Right lobe of liver (tissue), 4 donors: ENCODE data around the gene GNAZ.

Experiments used
- POLR2A ChIP-seq: fragments of 450-650 bp; IDR thresholded peaks from one replicate; pipeline ENCODE4 v1.6.1; 2017; ENCODE audit warnings: antibody characterized with exemption, mild to moderate bottlenecking
- TF ChIP-seq, protein P1 (sequence below), 4 donors: fragments of 200-600 bp in 3 of 4; fragments of 450-650 bp in 1 of 4; IDR thresholded peaks; one replicate each; pipeline versions ENCODE4 v1.5.1 to v1.8.0; 2016 to 2022; ENCODE audit warnings: antibody characterized with exemption in 4 of 4, mild to moderate bottlenecking in 2 of 4
- donor health status: DM: no; HTN: no; CAD: no.
- donor health status: DM: no; HTN: no; CAD: no.
- donor health status: DM: no; HTN: yes; CAD: no.

DNA sequence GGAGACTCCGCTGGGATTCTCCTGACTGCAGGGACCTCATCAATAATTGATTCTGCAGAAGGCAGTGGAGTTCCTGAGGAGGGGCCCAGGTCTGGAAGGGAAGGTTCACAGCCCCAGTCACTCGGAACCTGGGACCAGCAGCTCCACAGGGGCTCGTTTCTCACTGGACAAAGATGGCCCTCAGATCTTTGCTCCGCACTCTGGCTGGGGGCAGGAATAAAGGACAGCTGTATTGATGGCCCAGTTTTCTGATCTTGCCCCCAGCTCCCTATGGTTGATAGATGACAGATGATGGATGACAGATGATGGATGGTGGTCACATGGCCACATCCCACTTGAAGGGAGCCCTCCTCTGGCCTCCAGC is 98.7 kb downstream of the GNAZ start:
- TF ChIP-seq, protein P1, sequence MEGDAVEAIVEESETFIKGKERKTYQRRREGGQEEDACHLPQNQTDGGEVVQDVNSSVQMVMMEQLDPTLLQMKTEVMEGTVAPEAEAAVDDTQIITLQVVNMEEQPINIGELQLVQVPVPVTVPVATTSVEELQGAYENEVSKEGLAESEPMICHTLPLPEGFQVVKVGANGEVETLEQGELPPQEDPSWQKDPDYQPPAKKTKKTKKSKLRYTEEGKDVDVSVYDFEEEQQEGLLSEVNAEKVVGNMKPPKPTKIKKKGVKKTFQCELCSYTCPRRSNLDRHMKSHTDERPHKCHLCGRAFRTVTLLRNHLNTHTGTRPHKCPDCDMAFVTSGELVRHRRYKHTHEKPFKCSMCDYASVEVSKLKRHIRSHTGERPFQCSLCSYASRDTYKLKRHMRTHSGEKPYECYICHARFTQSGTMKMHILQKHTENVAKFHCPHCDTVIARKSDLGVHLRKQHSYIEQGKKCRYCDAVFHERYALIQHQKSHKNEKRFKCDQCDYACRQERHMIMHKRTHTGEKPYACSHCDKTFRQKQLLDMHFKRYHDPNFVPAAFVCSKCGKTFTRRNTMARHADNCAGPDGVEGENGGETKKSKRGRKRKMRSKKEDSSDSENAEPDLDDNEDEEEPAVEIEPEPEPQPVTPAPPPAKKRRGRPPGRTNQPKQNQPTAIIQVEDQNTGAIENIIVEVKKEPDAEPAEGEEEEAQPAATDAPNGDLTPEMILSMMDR (IDR thresholded peaks at IDR 0.05), result no peak
- no peak for TF ChIP-seq POLR2A
